ENCODE results near the gene VSNL1.

DNA sequence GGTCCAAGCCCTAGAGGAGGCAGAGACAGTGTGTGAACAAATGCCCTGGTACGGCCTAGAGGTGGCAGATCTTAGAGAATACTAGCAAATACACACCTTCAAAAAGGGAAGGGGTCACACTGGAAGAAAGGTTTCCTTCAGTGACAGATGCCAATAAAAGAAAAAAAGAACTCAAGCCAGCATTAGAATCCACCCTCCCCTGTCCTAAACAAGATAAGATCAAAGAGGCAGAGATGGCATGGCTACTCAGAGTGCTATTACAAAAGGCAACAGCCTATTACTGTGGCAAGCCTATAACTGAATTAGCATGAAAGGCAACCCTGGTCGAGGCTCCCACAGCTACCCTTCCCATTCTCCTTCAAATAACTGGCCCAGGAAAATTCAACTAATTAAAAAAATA, 143.5 kb downstream of the VSNL1 start:
- TF ChIP-seq, protein P1, sequence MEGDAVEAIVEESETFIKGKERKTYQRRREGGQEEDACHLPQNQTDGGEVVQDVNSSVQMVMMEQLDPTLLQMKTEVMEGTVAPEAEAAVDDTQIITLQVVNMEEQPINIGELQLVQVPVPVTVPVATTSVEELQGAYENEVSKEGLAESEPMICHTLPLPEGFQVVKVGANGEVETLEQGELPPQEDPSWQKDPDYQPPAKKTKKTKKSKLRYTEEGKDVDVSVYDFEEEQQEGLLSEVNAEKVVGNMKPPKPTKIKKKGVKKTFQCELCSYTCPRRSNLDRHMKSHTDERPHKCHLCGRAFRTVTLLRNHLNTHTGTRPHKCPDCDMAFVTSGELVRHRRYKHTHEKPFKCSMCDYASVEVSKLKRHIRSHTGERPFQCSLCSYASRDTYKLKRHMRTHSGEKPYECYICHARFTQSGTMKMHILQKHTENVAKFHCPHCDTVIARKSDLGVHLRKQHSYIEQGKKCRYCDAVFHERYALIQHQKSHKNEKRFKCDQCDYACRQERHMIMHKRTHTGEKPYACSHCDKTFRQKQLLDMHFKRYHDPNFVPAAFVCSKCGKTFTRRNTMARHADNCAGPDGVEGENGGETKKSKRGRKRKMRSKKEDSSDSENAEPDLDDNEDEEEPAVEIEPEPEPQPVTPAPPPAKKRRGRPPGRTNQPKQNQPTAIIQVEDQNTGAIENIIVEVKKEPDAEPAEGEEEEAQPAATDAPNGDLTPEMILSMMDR (conservative IDR thresholded peaks at IDR 0.05; ENCODE audit: low read depth, low read length): no peak
- TF ChIP-seq EZH2 (IDR thresholded peaks at IDR 0.05; ENCODE audit: borderline replicate concordance, low read depth, low read length, poor library complexity, severe bottlenecking): no peak
